Peyer's patch (tissue), 4 donors: ENCODE data around the gene SRGAP1.
"Not testable (repeated sequence)": the region's sequence is repeated elsewhere in the genome, so short reads cannot be mapped to it uniquely, and the experiment has no call there.

Source experiments
- POLR2A ChIP-seq, 2 donors: fragments of 450-650 bp; IDR thresholded peaks; one replicate each; pipeline ENCODE4 v1.5.1; 2017; ENCODE audit warnings: antibody characterized with exemption in 2 of 2, mild to moderate bottlenecking in 2 of 2, moderate library complexity in 2 of 2
- TF ChIP-seq, protein P1 (sequence below), 6 experiments: fragments of 450-650 bp in 4 of 6; fragments of 200-600 bp in 2 of 6; sonication (generic) in 1 of 6; IDR thresholded peaks; one replicate each; pipeline ENCODE4 v1.5.1; 2017 to 2019; ENCODE audit warnings: antibody characterized with exemption in 6 of 6, mild to moderate bottlenecking in 3 of 6, moderate library complexity in 1 of 6

- TF ChIP-seq, protein P1, sequence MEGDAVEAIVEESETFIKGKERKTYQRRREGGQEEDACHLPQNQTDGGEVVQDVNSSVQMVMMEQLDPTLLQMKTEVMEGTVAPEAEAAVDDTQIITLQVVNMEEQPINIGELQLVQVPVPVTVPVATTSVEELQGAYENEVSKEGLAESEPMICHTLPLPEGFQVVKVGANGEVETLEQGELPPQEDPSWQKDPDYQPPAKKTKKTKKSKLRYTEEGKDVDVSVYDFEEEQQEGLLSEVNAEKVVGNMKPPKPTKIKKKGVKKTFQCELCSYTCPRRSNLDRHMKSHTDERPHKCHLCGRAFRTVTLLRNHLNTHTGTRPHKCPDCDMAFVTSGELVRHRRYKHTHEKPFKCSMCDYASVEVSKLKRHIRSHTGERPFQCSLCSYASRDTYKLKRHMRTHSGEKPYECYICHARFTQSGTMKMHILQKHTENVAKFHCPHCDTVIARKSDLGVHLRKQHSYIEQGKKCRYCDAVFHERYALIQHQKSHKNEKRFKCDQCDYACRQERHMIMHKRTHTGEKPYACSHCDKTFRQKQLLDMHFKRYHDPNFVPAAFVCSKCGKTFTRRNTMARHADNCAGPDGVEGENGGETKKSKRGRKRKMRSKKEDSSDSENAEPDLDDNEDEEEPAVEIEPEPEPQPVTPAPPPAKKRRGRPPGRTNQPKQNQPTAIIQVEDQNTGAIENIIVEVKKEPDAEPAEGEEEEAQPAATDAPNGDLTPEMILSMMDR (IDR thresholded peaks at IDR 0.05), result not testable (repeated sequence)
- TF ChIP-seq POLR2A (IDR thresholded peaks at IDR 0.05), result not testable (repeated sequence)
These were observed 287.0 kb downstream of the SRGAP1 start for GRCh38 chr12:64131456-64131855.
